SH-SY5Y (cell line): ENCODE results near the gene ATG2B.

ENCODE experiments used
- GATA2 ChIP-seq: IDR thresholded peaks from 2 replicates; pipeline ENCODE4 v1.6.1; 2011; ENCODE audit warnings: mild to moderate bottlenecking, low read depth, low read length
- GATA3 ChIP-seq: IDR thresholded peaks from 2 replicates; pipeline ENCODE4 v1.6.1; 2011; ENCODE audit warnings: low read depth, mild to moderate bottlenecking, low read length, moderate library complexity

Gene ATG2B

DNA sequence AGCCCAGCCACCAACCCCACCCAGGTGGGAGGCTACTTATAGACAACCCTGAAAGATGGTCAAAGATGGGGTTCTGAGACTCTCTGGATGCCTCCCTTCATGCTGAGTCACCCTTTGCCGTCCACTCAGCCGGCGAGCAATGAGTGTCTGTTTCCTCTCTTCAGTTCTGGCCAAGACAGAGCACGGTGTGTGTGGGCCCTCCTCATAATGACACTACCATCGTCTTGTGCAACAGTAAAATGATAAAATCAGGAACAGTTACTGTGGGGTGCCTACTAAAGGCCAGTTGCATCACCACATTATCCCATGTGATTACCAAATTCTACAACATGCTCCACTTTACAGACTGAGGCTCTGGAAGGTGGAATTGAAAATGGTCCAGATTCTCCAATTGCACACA, 114.1 kb downstream of the ATG2B start:
- TF ChIP-seq GATA3 (no peak), GATA2 (no peak)

DNA sequence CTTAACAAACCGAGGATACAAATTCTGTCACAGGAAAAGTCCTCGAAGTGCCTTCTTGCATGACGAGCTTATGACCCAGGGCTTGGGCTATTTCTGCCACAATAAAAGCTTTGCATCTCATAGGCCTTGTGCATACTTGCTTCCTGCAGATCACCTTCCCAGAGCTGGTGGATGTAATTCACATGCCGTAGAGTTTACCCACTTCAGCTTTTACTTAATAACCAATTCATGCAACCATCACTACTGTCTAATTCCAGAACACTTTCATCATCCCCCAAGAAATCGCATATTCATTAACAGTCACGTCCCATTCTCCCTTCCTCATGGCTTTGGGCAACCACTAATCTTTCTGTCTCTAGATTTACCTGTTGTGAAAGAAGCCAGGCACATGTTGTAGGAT, 116.1 kb downstream of the ATG2B start:
- TF ChIP-seq GATA3 (no peak), GATA2 (no peak)

DNA sequence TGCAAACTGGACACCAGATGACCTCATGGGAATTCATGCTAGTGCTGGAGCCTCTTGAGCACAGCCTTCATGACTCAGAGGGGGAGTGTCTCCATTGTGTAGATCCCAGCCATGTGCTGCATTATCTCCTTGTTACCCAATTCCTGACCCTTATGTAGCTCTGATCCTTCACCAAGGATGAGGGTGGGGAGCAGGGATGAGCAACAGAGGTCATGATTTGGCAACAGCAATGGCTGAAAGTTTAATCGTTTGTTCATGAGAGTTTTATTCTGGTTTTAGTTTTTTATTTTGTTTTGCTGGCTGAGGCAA, 116.6 kb downstream of the ATG2B start:
- TF ChIP-seq GATA2 (no peak), GATA3 (no peak)

DNA sequence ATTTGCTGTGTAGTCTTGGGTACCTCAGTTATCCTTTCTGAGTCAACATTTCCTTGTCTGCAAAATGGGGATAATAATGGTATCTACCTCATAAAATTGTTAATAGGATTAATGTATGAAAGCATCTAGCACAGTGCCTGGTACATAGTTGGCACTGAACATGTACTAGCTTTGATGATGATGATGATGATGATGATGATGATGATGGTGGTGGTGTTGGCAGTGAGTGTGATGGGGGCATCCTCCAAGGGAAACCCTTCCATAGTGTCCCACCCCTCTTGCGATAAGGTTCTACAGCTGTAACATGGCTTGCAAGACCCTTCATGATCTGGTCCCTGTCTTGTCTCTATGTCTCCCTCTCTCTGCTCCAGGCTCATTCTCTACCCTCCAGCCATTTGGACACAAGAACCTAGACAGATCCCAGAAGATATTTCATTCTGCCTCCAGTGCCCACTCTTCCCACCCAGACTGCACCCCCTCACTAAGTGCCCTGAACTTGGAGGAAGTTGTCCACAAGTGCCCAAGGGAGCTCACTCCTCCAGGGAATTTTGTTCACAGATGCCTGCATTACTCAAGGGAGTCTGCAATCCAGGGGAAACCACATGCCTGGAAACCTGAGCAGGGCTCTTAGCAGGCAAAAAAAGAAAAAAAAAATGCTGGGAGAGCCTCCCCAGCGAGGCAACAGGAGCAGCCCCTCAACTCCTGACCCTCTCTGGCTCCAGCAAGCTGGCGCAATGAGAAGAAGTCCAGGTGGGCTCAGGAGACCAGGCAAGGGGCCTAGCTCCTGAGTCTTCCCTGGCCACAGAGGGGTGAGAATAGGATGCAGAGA, 117.2 kb downstream of the ATG2B start:
- no peak for TF ChIP-seq GATA2
- TF ChIP-seq GATA3 = no peak

DNA sequence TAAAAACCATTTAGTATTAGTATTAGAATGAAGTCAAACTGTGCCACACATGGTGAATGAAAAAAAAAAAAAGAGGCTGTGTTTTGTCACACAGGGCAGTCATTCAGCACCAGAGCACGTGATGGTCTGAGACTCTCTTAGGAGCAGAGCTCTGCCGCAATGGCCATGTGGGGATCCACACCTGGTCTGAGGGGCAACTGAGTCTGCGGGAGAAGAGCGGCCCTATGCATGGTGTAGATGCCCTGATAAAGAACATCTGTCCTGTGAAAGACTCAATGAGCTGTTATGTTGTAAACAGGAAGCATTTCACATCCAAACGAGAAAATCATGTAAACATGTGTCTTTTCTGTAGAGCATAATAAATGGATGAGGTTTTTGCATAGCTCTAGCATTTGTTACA, 119.4 kb downstream of the ATG2B start:
- TF ChIP-seq GATA2 (no peak), GATA3 (no peak)

DNA sequence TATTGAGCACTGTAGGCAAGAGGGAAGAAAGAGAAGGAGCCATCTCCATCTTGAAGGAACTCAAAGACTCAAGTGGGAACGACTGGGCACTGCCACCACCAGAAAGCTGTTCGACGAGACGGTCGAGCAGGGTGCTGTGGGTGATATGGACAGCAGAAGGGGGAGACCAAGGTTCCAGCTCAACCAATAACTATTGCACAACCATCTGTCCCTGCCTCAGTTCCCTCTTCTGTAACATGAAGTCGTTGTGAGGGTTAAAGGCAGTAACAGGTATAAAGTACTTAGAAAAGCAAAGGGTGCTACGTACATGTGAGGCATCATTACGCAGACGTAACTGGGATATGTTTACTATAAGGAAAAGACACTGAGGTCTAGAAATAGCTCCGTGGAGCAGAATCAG, 121.0 kb downstream of the ATG2B start:
- no peak for TF ChIP-seq GATA3
- TF ChIP-seq GATA2 = no peak

DNA sequence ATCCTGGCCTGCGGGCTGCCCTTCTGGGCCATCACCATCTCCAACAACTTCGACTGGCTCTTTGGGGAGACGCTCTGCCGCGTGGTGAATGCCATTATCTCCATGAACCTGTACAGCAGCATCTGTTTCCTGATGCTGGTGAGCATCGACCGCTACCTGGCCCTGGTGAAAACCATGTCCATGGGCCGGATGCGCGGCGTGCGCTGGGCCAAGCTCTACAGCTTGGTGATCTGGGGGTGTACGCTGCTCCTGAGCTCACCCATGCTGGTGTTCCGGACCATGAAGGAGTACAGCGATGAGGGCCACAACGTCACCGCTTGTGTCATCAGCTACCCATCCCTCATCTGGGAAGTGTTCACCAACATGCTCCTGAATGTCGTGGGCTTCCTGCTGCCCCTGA, 122.5 kb downstream of the ATG2B start:
- no peak for TF ChIP-seq GATA3
- no peak for TF ChIP-seq GATA2

DNA sequence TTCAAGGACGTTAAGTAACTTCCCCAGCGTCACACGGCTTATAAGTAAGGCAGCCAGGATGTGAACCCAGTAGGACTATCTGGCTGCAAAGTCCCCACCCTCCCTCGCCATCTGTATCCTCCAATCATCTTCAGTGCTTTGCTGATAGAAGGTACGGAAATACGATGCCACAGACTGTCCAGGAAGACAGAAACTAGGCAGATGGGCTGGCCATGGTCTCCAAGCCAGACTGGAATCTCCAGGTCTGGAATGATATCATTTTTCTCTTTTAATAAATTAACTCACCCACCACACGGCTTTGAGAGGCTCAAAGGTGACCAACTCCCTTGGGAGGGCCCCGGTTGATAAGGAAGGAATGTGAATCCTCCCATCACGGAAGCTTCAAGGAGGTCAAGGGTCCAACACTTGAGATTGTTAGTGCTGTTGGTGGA, 123.4 kb downstream of the ATG2B start:
- TF ChIP-seq GATA3 (no peak), GATA2 (no peak)

DNA sequence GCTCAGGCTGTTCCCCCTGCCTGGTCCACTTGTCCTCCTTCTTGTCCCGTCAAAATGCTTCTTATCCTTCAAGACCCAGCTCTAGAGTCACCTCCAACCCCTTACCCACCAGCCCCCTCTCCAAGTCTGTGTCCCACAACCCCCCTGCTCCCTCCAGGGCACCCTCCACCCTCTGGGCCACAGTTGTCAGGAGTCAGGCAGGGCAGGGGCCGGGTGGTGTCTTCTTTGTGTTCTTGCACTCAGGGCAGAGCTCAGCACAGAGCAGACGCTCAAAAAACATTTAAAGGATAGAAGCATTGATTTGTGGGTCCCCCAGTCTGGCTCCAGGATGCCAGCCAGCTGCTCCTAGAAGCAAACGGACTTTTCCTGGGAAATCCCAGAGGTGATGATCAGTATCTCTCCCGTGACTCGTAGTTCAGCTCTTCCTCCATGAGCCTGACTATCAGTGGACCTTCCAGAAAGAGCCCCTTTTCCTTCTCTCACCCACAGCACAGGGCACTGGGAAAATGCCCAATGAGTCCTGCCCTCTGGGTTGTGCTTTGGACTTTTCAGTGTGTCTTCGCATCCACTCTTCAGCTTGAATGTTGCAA, 124.4 kb downstream of the ATG2B start:
- TF ChIP-seq GATA3 (no peak), GATA2 (no peak)

DNA sequence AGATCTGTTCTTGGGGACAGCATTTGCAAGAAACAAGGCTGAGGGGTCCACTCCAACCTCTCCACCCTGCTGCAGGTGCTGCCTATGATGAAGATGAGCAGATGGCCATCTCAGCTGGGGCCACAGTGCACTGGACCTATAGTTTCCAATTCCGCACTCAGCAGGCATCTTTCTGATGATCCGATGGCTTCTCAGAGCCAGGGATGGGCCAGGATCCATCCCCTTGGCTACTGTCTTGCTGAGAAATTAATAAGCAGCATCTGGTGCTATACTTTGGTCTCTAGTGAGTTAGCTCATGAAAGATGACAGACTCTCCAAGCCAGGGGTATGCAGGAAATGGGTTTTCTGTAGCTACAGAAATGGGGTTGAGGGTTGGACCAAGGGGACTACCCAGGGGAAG, 125.5 kb downstream of the ATG2B start:
- TF ChIP-seq GATA3 = no peak
- no peak for TF ChIP-seq GATA2

DNA sequence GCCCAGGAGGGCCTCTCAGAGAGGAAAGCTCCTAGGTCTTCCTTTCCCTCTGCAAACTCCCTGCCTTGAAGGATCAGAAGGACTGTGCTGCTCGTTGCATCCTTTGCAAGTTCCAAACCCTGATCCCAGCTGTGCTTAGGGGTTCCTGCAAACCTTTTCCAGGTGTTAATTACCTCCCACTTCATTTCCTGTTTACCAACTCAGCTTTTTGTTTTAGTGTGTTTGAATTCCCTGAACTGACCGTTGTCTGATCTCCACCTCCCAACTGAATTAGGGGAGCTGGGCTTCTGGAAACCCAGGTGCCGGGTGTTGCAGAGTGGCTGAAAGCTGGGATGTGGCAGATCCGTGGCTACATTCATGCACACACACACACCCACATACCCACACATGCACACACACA, 127.7 kb downstream of the ATG2B start:
- no peak for TF ChIP-seq GATA3
- no peak for TF ChIP-seq GATA2

DNA sequence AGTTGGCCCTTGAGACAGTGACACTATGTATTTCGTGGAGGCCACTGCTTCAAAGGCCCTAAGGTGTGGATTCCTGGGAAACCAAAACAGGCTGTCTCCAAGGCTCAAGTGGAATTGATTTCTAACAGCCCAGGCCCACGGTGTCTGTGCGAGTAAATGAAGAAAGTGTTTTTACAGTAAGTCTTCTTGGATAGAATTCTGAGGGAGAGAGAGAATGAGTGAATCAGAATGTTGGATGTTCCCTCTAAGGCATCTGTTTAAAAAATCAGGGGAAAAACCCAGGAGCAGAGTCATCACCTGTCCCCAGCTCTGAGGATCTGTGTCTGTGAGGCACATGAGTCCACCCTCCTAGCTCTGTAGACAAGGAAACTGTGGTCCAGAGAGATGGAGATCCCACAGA, 129.5 kb downstream of the ATG2B start:
- TF ChIP-seq GATA3 (no peak), GATA2 (no peak)

DNA sequence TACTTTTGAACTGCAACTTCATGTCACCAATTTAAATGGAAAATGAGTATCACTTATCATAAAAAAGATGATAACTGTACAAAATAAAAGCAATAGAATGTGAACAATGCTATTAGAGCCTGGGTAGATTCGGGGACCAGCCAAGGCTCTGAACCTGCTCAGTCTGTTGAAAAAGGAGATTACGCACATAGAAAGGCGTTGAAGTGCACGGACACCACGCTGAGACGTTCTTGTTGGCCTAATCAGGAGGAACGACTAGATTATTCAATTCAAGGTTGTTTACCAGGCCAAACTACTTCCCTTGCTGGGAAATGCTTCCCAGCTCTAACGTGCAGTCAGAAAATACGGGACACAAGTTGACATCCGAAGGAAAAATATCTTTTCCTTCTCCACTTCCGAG, 130.6 kb downstream of the ATG2B start:
- no peak for TF ChIP-seq GATA3
- TF ChIP-seq GATA2 = no peak

DNA sequence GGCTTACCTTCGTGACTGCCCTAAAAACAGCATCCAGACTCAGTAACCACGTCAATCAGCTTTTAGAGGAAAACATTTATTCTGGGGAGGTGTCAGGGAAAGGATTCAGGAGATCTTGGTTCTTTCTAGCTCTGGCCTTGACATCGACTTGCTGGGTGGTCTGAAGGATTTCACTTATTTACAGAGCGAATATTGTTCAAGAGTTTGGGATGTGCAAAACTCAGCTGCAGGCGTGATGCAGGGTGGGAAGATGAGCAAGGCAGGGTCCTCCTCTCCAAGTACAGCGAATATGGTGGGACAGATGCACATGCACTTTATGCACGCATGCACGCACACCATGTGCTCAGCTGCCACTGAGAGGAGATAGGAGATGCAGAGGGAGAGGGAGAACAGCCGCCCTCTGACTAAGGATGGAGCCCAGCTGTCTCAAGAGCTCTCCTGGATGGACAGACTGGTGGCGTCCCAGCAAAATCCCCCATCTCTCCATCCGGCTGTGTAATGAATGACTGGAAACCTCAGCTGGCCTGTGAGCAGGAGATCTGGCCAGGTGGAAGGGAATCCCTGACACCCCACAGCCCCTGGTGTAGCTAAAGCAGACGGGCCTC, 131.5 kb downstream of the ATG2B start:
- no peak for TF ChIP-seq GATA2
- no peak for TF ChIP-seq GATA3

DNA sequence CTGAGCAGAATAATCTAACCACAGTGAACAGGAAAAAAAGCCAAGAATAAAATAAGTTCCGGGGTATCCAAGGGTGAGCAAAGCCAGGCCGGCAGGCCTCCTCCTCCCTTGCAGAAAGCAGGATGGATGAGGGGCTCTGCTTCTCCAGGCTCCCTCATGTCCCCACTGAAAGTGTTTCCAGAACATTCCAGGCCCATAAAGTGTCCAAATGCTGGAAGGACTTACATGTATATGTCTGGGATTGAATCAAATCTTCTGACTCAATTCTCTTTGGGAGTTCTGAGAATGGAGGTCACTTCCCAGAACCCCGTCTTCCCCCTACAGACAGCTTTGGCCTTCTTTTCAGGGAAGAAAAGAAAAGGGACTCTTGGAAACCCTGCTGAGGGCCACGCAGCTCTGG, 132.1 kb downstream of the ATG2B start:
- TF ChIP-seq GATA3 = no peak
- TF ChIP-seq GATA2 = no peak
